OCI-LY7 (cell line): ENCODE measurements around the gene PRR7.

Experiments
- CTCF ChIP-seq: fragments of 200-600 bp; sonication (generic); conservative IDR thresholded peaks from 2 replicates; pipeline ENCODE4 v1.5.1; 2014; ENCODE audit warnings: mild to moderate bottlenecking, antibody characterized with exemption, low read length, moderate library complexity, mixed read lengths
- EZH2phosphoT487 ChIP-seq: fragments of 200-600 bp; sonication (generic); IDR thresholded peaks from 2 replicates; pipeline ENCODE4 v1.6.1; 2018; ENCODE audit warnings: low read depth, borderline replicate concordance, mild to moderate bottlenecking, mixed run types, antibody characterized with exemption, low read length, moderate library complexity, mixed read lengths

GRCh38 chr5:177471610-177472356 is 25.2 kb downstream of the PRR7 start:
- TF ChIP-seq CTCF (no peak), EZH2phosphoT487 (no peak)
